SH-SY5Y (cell line): ENCODE measurements around the gene TMEM235.
A peak's percentile ranks its signal among the peaks of the same experiment; 100 is the strongest.

ENCODE experiments used
- GATA2 ChIP-seq: IDR thresholded peaks from 2 replicates; pipeline ENCODE4 v1.6.1; 2011; ENCODE audit warnings: mild to moderate bottlenecking, low read depth, low read length
- GATA3 ChIP-seq: IDR thresholded peaks from 2 replicates; pipeline ENCODE4 v1.6.1; 2011; ENCODE audit warnings: low read depth, mild to moderate bottlenecking, low read length, moderate library complexity

Gene TMEM235

DNA sequence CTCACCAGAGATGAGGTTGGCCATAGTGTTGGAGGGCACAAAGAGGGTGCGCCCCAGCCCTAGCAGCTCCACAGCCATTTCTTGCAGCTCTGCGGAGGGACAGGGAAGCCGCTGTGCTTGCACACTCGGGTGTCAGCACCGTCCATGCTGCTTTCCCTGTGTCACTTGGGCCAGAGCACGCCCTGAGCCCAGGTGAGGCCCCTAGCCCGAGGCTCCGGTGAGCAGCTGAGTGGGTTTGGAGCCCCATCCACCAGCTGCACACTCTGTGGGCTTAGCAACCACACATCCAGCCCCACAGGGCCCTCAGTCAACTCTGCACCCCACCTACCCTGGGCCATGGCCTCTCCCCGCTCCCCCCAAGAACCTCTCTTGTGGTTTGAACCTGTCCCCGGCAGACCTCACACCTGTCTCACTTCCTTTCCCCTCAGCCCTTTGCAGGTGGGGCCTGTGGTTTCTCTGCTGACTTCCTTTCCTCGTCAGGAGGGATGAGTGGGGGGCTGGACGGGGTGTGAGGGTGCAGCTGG is 20.7 kb downstream of the TMEM235 start:
- TF ChIP-seq GATA2 (no peak), GATA3 (no peak)

DNA sequence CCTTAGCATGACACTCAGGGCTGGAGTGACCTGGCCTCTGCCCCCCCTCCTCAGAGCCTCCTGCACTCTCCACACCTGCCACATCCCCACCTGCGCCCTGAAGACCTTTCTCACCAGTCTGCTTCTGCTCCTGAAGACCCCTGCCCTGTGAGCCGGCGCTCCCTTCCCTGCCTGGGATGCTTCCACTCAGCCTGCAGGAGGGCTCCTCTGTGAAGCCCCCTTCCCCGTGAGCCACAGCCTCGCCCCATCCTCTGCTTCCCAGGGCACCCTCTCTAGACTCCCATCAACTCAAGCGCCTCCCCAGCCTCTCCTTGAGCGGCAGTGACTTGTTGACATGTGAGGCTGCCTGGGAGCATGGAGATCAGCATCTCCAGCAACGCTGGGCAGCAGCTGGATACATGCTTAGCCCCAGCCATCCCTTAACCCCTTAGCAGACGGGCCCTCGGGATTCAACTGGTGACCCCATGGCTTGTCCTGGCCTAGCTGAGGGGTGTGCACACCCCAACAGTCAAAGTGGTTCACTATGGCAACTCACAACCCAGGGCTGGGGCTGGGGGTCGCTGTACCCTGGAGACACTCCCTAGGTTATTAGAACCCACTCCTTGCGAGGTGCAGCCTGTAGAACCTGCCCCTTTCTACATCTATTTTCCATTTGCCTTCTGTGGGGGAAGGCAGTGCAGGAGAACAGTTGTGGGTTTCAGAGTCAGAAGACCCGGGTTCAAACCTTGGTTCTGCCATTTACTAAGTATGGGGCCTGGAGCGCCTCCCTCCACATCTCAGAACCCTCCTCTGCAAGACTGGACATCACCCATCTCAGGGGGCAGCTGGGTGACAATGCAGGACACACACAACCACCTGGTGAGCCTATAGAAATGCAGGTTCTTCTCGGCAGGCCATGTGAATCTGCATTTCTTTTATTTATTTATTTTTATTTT is 21.5 kb downstream of the TMEM235 start:
- TF ChIP-seq GATA3 (no peak), GATA2 (no peak)

DNA sequence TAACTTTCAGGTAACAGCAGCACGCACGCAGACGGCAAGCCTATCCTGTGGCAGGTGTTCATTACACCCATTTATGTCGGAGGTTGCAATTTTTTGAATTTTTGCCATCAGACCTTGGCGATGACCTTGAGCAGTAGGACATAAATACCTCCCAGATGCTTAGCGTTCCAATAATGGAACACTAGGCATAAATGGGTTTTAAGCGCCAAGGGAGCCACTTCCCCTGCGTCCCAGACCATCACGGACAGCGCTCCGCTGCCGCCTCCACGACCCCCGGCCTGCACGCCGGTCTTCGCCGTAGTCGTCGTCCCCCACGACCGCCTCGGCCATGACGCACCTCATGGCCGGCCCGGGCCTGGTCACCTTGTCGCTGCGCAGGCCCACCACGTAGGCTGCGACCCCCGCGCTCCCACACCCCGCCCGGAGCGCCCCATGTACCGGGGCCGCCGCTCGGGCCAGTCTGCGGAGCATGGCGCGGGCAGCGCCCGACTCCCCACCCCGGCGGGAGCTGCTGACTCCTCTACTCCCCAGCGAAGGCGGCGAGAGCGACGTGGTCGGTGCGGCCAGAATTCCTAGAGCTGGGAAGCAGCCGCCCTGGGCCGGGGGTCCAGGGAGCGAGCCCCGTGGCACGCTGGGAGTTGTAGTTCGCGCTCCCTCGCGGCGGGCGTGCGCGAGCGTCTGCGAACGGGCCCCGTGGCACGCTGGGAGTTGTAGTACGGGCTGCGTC is 22.7 kb downstream of the TMEM235 start:
- TF ChIP-seq GATA3 (no peak), GATA2 (no peak)

DNA sequence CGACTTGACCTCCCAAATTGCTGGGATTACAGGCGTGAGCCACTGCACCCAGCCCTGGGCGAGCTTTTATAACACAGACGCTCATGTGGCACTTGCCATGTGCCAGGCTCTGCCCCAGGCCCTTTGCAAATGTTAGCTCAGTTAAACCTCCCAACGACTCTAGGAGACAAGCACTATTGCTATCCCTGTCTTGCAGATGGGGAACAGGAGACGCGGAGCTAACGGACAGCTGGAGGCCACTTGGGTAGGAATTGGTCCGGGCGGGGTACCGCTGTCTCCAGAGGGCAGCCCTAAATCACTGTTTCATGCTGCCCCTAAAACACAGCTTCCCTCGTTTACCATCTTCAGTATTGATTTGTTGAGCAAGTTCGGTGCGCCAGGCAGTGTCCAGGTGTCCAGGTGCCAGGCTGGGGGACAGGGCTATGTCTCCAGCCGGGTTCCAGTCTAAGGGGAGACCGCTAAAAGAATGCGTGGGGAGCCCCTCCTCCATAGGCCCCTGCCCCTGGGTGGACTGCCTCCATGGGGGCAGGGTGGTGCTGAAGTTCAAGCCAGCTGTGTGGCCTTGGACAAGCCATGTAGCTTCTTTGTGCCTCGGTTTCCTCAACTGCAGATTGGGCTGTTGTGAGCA is 23.7 kb downstream of the TMEM235 start:
- no peak for TF ChIP-seq GATA2
- TF ChIP-seq GATA3 = no peak

DNA sequence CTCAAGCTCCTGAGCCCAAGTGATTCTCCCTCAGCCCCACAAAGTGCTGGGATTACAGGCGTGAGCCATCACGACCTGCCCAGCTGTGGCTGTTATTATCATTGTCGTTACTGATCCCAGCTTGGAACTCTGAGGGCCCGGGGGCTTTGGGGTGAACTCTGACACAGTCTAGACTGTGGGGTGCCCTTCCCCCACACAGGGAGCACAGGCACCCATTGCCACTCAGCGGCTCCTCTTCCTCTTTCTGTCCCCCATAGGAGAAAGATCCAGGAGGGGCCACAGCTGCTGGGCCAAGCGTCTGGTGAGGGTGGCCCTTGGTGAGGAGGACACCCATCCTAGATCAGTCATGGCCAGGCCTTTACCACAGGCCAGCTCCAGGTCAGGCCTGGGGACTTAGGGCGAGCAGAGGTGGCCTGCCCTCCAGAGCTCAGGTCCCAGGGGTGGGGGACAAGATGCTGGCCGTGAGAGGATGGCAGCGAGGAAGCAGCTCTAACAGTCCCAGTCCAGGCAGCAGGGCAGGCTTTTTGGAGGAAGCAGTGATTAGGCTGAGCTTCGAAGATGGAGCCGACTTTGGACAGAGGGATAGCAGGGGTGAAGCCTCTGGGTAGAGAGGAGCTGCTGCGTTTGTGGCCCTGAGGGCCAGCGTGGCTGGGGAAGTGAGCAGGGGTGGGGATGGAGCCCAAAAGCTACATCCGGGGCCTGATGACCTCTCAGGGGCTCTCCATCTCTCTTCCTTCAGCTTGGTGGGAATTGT is 24.7 kb downstream of the TMEM235 start:
- TF ChIP-seq GATA2 (no peak), GATA3 (no peak)

DNA sequence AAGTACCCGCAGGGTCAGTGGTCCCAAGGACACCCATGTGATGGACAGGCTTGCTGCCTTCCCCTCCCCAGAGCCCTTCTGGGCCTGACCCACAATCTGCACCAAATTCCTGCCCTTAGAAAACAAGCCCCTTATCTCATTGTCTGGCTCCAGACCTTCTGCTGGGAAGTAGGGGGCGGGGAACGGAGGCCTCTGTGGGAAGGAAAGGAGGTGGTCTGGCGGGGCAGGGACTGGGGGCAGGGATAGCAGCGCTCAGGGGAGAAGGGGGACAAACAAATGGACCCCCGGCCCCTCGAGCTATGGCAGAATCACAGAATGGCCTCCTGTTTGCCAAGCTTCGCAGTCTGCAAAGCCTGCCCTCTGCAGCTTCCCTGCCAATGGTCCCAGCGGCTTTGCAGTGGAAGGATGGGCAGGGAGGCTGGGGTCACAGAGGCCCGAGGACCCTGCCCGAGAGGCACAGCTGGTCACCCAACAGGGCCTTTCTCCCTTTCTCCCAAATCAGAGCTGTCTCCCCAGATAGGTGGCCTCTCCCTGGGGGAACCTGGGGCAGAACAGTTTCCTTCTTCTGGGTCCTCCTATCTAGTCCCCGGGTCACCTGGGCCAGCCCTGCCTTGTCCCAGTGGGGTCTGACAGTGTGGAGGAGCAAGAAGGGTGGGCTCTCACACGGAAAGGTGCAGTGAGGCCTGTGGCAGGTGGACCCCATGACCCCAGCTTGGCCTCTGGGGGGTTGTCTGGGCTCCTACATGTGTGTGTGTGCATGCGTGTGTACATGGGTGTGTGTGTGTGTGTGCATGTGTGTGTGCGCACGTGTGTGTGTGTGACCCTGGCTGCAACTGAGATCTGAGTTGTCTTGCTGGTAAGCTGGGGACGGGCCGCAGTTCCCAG is 25.5 kb downstream of the TMEM235 start:
- TF ChIP-seq GATA2 = 0 out of 2 replicates have a peak, but pooled peaks have one; percentile 38
- TF ChIP-seq GATA3 = no peak

DNA sequence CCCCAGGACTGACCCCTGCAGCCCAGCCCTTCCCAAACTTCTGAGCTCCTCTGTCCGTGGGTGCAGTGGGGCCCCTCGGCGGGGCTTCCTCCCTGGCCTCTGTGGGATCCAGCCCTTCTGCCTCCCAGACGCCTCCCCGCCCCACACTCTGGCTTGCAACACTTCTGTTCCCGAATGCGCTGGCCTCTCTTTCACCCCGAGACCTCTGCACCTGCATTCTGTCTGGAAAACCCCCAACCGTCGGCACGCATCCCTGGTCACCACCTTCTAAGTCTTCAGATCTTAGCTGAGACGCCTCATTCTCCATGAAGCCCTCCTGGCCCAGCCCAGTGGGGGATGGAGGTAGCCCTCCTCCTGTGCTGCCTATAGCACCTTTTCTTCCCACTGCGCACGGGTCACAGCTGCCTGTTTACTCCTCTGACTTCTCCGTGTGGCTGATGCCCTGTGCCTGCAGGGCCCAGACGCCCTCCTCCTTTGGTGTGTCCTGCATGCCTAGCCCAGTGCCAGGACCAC is 26.4 kb downstream of the TMEM235 start:
- TF ChIP-seq GATA3 = no peak
- no peak for TF ChIP-seq GATA2

DNA sequence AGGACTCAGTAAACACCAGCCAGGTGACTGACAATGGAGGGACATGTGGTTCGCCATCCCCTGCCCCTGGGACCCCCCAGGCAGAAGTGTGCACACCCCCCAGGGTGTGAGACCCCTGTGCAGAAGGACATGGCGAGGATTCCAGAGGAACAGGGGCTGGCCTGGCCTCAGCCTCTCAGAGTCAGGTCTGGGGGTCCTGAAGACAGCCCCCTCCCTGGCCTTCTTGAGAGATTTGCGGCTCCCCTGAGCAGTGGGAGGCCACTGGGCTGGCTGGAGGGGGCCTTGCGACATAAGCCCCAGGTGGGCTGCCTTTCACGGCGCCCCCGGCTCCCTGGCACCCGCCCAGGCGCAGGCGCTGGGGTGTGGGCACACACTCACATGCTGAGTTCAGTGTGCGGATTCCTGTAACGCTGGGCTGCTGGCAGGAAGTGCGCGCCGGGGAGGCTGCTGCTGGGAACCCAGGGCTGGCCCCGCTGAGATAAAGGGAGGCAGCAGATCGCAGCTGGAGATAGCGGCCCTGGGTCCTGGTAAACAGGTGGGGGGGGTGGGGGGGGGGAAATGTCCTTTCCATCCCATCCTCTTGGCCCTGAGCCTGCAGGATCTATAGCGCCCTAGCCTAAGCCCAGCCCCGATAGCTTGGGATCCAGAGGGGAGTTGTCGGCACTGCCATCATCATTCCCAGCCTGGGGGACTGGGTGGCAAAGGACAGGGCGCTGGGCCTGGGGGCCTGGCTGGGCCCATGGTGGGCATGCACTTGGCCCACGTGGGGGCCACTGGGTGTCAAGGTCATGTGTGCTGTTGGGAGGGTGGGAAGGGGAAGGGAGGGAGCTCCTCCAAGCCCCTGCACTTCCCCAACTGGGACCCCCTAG is 27.1 kb downstream of the TMEM235 start:
- TF ChIP-seq GATA2 (peak; percentile 100), GATA3 (no peak)

DNA sequence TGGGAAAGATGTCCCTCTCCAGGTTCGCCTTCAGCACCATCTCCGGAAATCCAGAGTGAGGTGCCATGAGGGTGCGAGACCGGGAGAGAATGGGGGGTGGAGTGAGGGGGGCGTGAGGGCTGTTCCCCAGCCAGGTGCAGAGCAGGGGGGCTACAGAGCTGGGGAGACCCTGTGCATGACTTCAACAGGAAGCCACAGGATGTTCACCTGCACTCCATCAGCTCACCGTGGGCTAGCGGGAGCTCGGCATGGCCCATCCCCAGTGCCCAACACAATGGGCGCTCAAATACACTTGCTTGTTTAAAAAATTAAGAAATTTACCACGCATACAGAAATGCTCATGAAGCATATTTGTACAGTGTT is 27.7 kb downstream of the TMEM235 start:
- TF ChIP-seq GATA2 (no peak), GATA3 (no peak)

DNA sequence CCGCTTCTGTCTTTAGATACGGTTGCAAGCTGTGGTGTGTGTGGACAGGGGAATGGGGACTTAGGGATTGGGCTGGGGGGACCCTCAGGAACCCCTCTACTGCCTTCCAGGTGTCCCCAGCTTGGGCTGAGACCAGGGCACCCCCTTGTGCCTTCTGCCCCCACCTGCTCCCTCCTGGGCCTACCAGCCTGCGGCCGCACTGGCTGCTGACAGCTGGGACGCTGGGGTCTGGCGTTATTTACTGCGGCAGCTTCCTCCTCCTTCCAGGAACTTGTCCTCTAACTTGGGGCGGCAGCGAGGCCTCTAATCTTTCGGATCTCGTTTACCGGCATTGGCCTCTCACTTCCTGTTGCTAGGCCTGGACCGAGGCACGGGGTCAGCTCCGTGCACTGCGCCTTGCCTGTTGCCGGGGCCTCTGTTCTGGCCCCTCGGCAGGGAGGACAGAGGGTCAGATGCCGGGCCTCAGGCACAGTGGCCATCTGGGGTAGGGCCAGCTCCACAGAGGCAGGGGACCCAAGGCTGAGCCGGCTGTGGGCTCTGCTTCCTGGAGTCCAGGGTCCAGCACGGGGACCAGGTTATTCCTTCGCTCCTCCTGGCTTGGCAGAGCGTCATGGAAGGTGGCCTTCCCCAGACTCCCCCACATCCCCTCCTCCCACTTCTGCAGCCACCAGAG is 31.8 kb downstream of the TMEM235 start:
- TF ChIP-seq GATA3 = no peak
- TF ChIP-seq GATA2 = peak; percentile 42; the same call in 1 of the 2 replicates

DNA sequence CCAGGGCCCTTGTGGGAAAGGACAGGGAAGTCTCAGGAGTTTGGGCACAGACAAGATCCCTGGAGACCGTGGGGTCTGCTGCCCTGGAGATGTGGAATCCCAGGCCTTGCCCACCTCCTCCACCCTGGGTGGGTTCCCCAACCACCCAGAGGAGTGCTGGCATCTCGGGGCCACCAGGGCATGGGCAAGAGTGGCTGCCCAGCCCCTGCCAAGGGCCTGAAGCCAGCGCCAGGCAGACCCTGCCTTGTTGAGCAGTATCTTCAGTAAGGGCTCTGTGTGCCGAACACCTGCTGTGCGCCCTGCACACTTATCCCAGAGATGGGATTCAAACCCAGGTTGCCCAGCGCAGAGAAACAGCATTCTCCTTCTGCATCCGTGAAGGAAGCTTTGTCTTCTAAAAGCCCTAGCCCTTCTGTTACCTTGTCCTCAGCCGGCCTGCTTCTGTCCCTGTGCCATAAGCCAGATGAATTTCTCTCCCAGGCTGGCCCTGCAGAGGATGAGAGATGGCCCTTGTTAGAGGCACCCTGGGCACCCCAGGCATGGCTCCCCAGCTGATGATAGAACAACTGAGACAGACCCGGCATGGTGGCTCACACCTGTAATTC is 32.4 kb downstream of the TMEM235 start:
- TF ChIP-seq GATA2 (no peak), GATA3 (no peak)
